ENCODE results near the gene ICAM2. TPM values are rescaled to one million over a fixed set of nuclear protein-coding genes. Genes with fewer than 3 reads are reported as not detected.

Gene ICAM2
- total RNA-seq, 1 donor from 2014 or later = not detected

- Histone ChIP-seq H2AFZ (ENCODE audit: low read depth, low read length) (peak overlapping the region; percentile 41), H3K9me3 (ENCODE audit: insufficient read depth, low read depth, low read length) (no peaks in the 10 kb centered on the region), H3K4me1 (ENCODE audit: insufficient read depth, low read length) (no peaks in the 10 kb centered on the region), H4K20me1 (ENCODE audit: insufficient read depth, low read length) (no peaks in the 10 kb centered on the region), H3K36me3 (ENCODE audit: insufficient read depth, low read length) (no peaks in the 10 kb centered on the region), H3K4me2 (ENCODE audit: low read length) (peak overlapping the region; percentile 40), H3K27ac (ENCODE audit: low read depth, low read length) (no peak overlapping the region), H3K9ac (ENCODE audit: low read length) (no peak overlapping the region), H3K79me2 (ENCODE audit: insufficient read depth, low read length) (no peaks in the 10 kb centered on the region), H3K27me3 (ENCODE audit: insufficient read depth, low read length) (no peaks in the 10 kb centered on the region), H3K4me3 (ENCODE audit: insufficient read depth, low read depth, low read length) (no peak overlapping the region)
- Mint-ChIP-seq H3K27me3 (ENCODE audit: low read depth, unreplicated experiment) (peaks cover 13% of the 10 kb centered on the region), H3K36me3 (ENCODE audit: low read depth, unreplicated experiment) (no peaks in the 10 kb centered on the region), H3K4me3 (ENCODE audit: unreplicated experiment) (no peak overlapping the region), H3K27ac (ENCODE audit: unreplicated experiment) (no peak overlapping the region), H3K9me3 (ENCODE audit: unreplicated experiment) (no peaks in the 10 kb centered on the region), H3K4me1 (ENCODE audit: low read depth, unreplicated experiment) (no peaks in the 10 kb centered on the region)
- DNase-seq (ENCODE audit: low read depth) (peak; percentile 30), FAIRE-seq (no peak)
- TF ChIP-seq EZH2 (IDR thresholded peaks at IDR 0.05; ENCODE audit: insufficient read depth, low read length) = no peak
- peak; percentile 86 for TF ChIP-seq CTCF (IDR thresholded peaks at IDR 0.05; ENCODE audit: insufficient read depth, low read depth, low read length)
Observed at GRCh38 chr17:64025732-64026294, 5.4 kb upstream of the ICAM2 start.

- H3K36me3 ChIP-seq (ENCODE audit: insufficient read depth, low read length) = no peaks in the 10 kb centered on the region
- no peaks in the 10 kb centered on the region for H3K9me3 Mint-ChIP-seq (ENCODE audit: unreplicated experiment)
- TF ChIP-seq CTCF (IDR thresholded peaks at IDR 0.05; ENCODE audit: insufficient read depth, low read depth, low read length) = no peak
- TF ChIP-seq EZH2 (IDR thresholded peaks at IDR 0.05; ENCODE audit: insufficient read depth, low read length) = no peak
- H3K4me2 ChIP-seq (ENCODE audit: low read length) = no peak overlapping the region
- DNase-seq (ENCODE audit: low read depth) = no peak
- H2AFZ ChIP-seq (ENCODE audit: low read depth, low read length) = no peak overlapping the region
- H3K9me3 ChIP-seq (ENCODE audit: insufficient read depth, low read depth, low read length) = no peaks in the 10 kb centered on the region
- H3K27ac ChIP-seq (ENCODE audit: low read depth, low read length) = no peak overlapping the region
- H3K27me3 Mint-ChIP-seq (ENCODE audit: low read depth, unreplicated experiment) = peaks cover 13% of the 10 kb centered on the region
- no peak overlapping the region for H3K4me3 Mint-ChIP-seq (ENCODE audit: unreplicated experiment)
- H3K4me1 ChIP-seq (ENCODE audit: insufficient read depth, low read length) = no peaks in the 10 kb centered on the region
- H3K36me3 Mint-ChIP-seq (ENCODE audit: low read depth, unreplicated experiment) = no peaks in the 10 kb centered on the region
- H3K27ac Mint-ChIP-seq (ENCODE audit: unreplicated experiment) = no peak overlapping the region
- H4K20me1 ChIP-seq (ENCODE audit: insufficient read depth, low read length) = no peaks in the 10 kb centered on the region
- H3K27me3 ChIP-seq (ENCODE audit: insufficient read depth, low read length) = no peaks in the 10 kb centered on the region
- no peak for FAIRE-seq
- H3K9ac ChIP-seq (ENCODE audit: low read length) = no peak overlapping the region
- no peaks in the 10 kb centered on the region for H3K4me1 Mint-ChIP-seq (ENCODE audit: low read depth, unreplicated experiment)
- no peaks in the 10 kb centered on the region for H3K79me2 ChIP-seq (ENCODE audit: insufficient read depth, low read length)
- no peak overlapping the region for H3K4me3 ChIP-seq (ENCODE audit: insufficient read depth, low read depth, low read length)
Observed at GRCh38 chr17:64024781-64025731, 4.6 kb upstream of the ICAM2 start.
